H1 (cell line): ENCODE measurements around the gene HEATR9. TPM values are rescaled to one million over a fixed set of nuclear protein-coding genes. Genes with fewer than 3 reads are reported as not detected.

Experiments used
- CTCF ChIA-PET: fragments of 300-600 bp; sonication (Branson Sonifier 250); formaldehyde crosslinking; loops from one replicate; lab custom pipeline; 2021; ENCODE audit not compliant: partially characterized antibody; lab: Charles Lee
- POLR2A ChIA-PET: fragments of 300-600 bp; sonication (Branson Sonifier 250); formaldehyde crosslinking; loops from one replicate; lab custom pipeline; 2021; ENCODE audit warnings: inconsistent platforms; ENCODE audit not compliant: partially characterized antibody; lab: Charles Lee
- DNase-seq, 2 experiments: peaks; one replicate each; pipeline versions ENCODE4 v3.0.0 to v3.0.0-alpha.2; 2010 to 2022; ENCODE audit warnings: low spot score in 2 of 2, low read depth in 1 of 2, mixed read lengths in 1 of 2
- FAIRE-seq: peaks from 2 replicates; lab custom pipeline; 2011; peaks lifted over from hg19 to GRCh38; lab: Jason Lieb, UNC
- H2AFZ ChIP-seq: 2 replicates; pipeline ENCODE4 v1.8.1; 2012; ENCODE audit warnings: low read length, inconsistent platforms
- H2AK5ac ChIP-seq: 2 replicates; pipeline ENCODE4 v1.6.1; 2013; ENCODE audit warnings: low read depth, low read length
- H2BK120ac ChIP-seq: replicated peaks from 2 replicates; pipeline ENCODE3; 2013; ENCODE audit warnings: low read depth, low read length, inconsistent platforms
- H2BK12ac ChIP-seq: 2 replicates; pipeline ENCODE4 v1.6.1; 2013; ENCODE audit warnings: low read depth, low read length
- H2BK15ac ChIP-seq: 2 replicates; pipeline ENCODE4 v1.6.1; 2013; ENCODE audit warnings: low read length
- H2BK20ac ChIP-seq: 2 replicates; pipeline ENCODE4 v1.6.1; 2013; ENCODE audit warnings: low read length
- H2BK5ac ChIP-seq: 2 replicates; pipeline ENCODE4 v1.6.1; 2013; ENCODE audit warnings: low read depth, low read length
- H3K14ac ChIP-seq: 2 replicates; pipeline ENCODE4 v1.6.1; 2013; ENCODE audit warnings: inconsistent platforms; ENCODE audit not compliant: insufficient read length
- H3K18ac ChIP-seq: 2 replicates; pipeline ENCODE4 v1.6.1; 2013; ENCODE audit warnings: low read length; ENCODE audit errors: extremely low read depth
- H3K23ac ChIP-seq: 2 replicates; pipeline ENCODE4 v1.6.1; 2013; ENCODE audit warnings: inconsistent platforms; ENCODE audit not compliant: insufficient read length
- H3K23me2 ChIP-seq: 2 replicates; pipeline ENCODE4 v1.6.1; 2013; ENCODE audit warnings: low read depth, low read length
- H3K27ac ChIP-seq: 2 replicates; pipeline ENCODE4 v1.6.1; 2011; ENCODE audit warnings: low read depth, low read length, inconsistent platforms
- H3K27me3 ChIP-seq, 4 experiments: replicated peaks in 1 of 4; 1 replicate in 1 of 4; 2 replicates in 3 of 4; pipeline versions ENCODE4 v1.6.1 to v1.8.1; 2011 to 2013; ENCODE audit warnings: low read length in 3 of 4, mild to moderate bottlenecking in 3 of 4, inconsistent platforms in 2 of 4, mixed read lengths in 2 of 4, moderate library complexity in 1 of 4; ENCODE audit not compliant: control insufficient read depth in 3 of 4, insufficient read depth in 3 of 4; ENCODE audit errors: extremely low read depth in 1 of 4
- H3K36me3 ChIP-seq, 4 experiments: 2 replicates each; pipeline versions ENCODE4 v1.6.1 to v1.8.1; 2011 to 2013; ENCODE audit warnings: mild to moderate bottlenecking in 4 of 4, low read length in 3 of 4, moderate library complexity in 2 of 4, control low read depth in 1 of 4, inconsistent platforms in 1 of 4; ENCODE audit not compliant: insufficient read depth in 4 of 4, control insufficient read depth in 2 of 4
- H3K4ac ChIP-seq: replicated peaks from 2 replicates; pipeline ENCODE3; 2013; ENCODE audit warnings: low read length, low read depth, mixed read lengths, inconsistent platforms; ENCODE audit not compliant: insufficient read length
- H3K4me1 ChIP-seq, 4 experiments: replicated peaks in 1 of 4; 1 replicate in 1 of 4; 2 replicates in 3 of 4; pipeline versions ENCODE4 v1.6.1 to v1.8.1; 2011 to 2013; ENCODE audit warnings: low read length in 3 of 4, inconsistent platforms in 2 of 4, mixed read lengths in 1 of 4; ENCODE audit not compliant: insufficient read depth in 4 of 4, control insufficient read depth in 3 of 4
- H3K4me2 ChIP-seq, 2 experiments: 2 replicates each; pipeline versions ENCODE4 v1.6.1 to v1.8.1; 2011 to 2013; ENCODE audit warnings: low read depth in 2 of 2, low read length in 2 of 2, control low read depth in 1 of 2, inconsistent platforms in 1 of 2, mild to moderate bottlenecking in 1 of 2; ENCODE audit not compliant: insufficient read depth in 1 of 2
- H3K4me3 ChIP-seq, 4 experiments: fragments of 200-600, 300-600 bp in 1 of 4; sonication (generic), shearing (Covaris generic), sonication (Bioruptor Twin) in 1 of 4; 2 replicates each; pipeline versions ENCODE4 v1.5.1 to v1.8.1; 2011 to 2016; ENCODE audit warnings: low read length in 4 of 4, low read depth in 3 of 4, control low read depth in 2 of 4, inconsistent platforms in 2 of 4, mild to moderate bottlenecking in 2 of 4, mixed read lengths in 1 of 4, moderate library complexity in 1 of 4; ENCODE audit not compliant: insufficient read depth in 2 of 4; ENCODE audit errors: extremely low read depth in 1 of 4
- H3K56ac ChIP-seq: replicated peaks from 2 replicates; pipeline ENCODE3; 2013; ENCODE audit warnings: low read depth, mild to moderate bottlenecking, mixed read lengths, low read length, inconsistent platforms; ENCODE audit not compliant: insufficient read length
- H3K79me1 ChIP-seq: 2 replicates; pipeline ENCODE4 v1.6.1; 2013; ENCODE audit warnings: low read depth, low read length, control low read depth
- H3K79me2 ChIP-seq, 2 experiments: 2 replicates each; pipeline versions ENCODE4 v1.6.1 to v1.8.1; 2012 to 2013; ENCODE audit warnings: low read length in 2 of 2, mild to moderate bottlenecking in 2 of 2, inconsistent platforms in 1 of 2; ENCODE audit not compliant: insufficient read depth in 2 of 2, control insufficient read depth in 1 of 2
- H3K9ac ChIP-seq, 4 experiments: replicated peaks in 1 of 4; 1 replicate in 1 of 4; 2 replicates in 3 of 4; pipeline versions ENCODE4 v1.6.1 to v1.8.1; 2011 to 2013; ENCODE audit warnings: low read depth in 3 of 4, low read length in 3 of 4, control low read depth in 2 of 4, mild to moderate bottlenecking in 2 of 4, moderate library complexity in 2 of 4, inconsistent platforms in 1 of 4; ENCODE audit errors: extremely low read depth in 1 of 4
- H3K9me3 ChIP-seq, 2 experiments: 2 replicates each; pipeline versions ENCODE4 v1.6.1 to v1.8.1; 2012 to 2013; ENCODE audit warnings: mild to moderate bottlenecking in 2 of 2, moderate library complexity in 2 of 2, control low read depth in 1 of 2, inconsistent platforms in 1 of 2, low read depth in 1 of 2, low read length in 1 of 2, mixed read lengths in 1 of 2; ENCODE audit not compliant: insufficient read depth in 2 of 2
- H4K20me1 ChIP-seq, 2 experiments: replicated peaks in 1 of 2; 2 replicates each; pipeline versions ENCODE3 to v1.8.1; 2011 to 2013; ENCODE audit warnings: inconsistent platforms in 2 of 2, low read length in 2 of 2, mild to moderate bottlenecking in 1 of 2; ENCODE audit not compliant: insufficient read depth in 2 of 2, control insufficient read depth in 1 of 2
- H4K5ac ChIP-seq: 2 replicates; pipeline ENCODE4 v1.6.1; 2013; ENCODE audit warnings: low read length, low read depth, mixed read lengths, inconsistent platforms; ENCODE audit not compliant: insufficient read length
- H4K8ac ChIP-seq: 2 replicates; pipeline ENCODE4 v1.8.0; 2013; ENCODE audit warnings: mild to moderate bottlenecking, moderate library complexity, low read length, inconsistent platforms; ENCODE audit not compliant: insufficient read depth; ENCODE audit errors: extremely low read depth
- H4K91ac ChIP-seq: replicated peaks from 2 replicates; pipeline ENCODE3; 2013; ENCODE audit warnings: low read length, mixed read lengths, inconsistent platforms; ENCODE audit not compliant: insufficient read length
- ASH2L ChIP-seq: fragments of 200-600, 300-600 bp; sonication (generic); IDR thresholded peaks from one replicate; pipeline ENCODE4 v1.7.1; 2017; ENCODE audit warnings: low read length
- ATF3 ChIP-seq: IDR thresholded peaks from 2 replicates; pipeline ENCODE4 v1.6.1; 2011; ENCODE audit warnings: low read depth, mild to moderate bottlenecking, low read length; ENCODE audit not compliant: insufficient read depth
- EP300 ChIP-seq, 2 experiments: IDR thresholded peaks; 1 replicate in 1 of 2; 2 replicates in 1 of 2; pipeline ENCODE4 v1.6.1; 2011 to 2012; ENCODE audit warnings: low read depth in 2 of 2, low read length in 2 of 2, mild to moderate bottlenecking in 2 of 2, borderline replicate concordance in 1 of 2, inconsistent platforms in 1 of 2, moderate library complexity in 1 of 2
- NANOG ChIP-seq: IDR thresholded peaks from 2 replicates; pipeline ENCODE4 v1.6.1; 2011; ENCODE audit warnings: low read length, low read depth, mild to moderate bottlenecking, inconsistent platforms; ENCODE audit not compliant: insufficient read depth, poor library complexity, severe bottlenecking
- RFX5 ChIP-seq: IDR thresholded peaks from 2 replicates; pipeline ENCODE4 v1.6.1; 2011; ENCODE audit warnings: low read depth, low read length, improper control_type of control experiment, borderline replicate concordance
- RNF2 ChIP-seq: fragments of 200-900, 300-1000 bp; sonication (generic); IDR thresholded peaks from 2 replicates; pipeline ENCODE4 v1.7.1; 2016; ENCODE audit warnings: borderline replicate concordance, low read depth, mild to moderate bottlenecking, antibody characterized with exemption, low read length; ENCODE audit not compliant: poor library complexity, severe bottlenecking; ENCODE audit errors: missing control alignments
- RXRA ChIP-seq: IDR thresholded peaks from 2 replicates; pipeline ENCODE4 v1.6.1; 2011; ENCODE audit warnings: low read depth, mild to moderate bottlenecking, low read length, moderate library complexity; ENCODE audit not compliant: insufficient read depth
- SIN3A ChIP-seq, 2 experiments: IDR thresholded peaks in 1 of 2; conservative IDR thresholded peaks in 1 of 2; 2 replicates each; pipeline ENCODE4 v1.6.1; 2011 to 2012; ENCODE audit warnings: low read length in 2 of 2, improper control_type of control experiment in 1 of 2, low read depth in 1 of 2, mild to moderate bottlenecking in 1 of 2
- SIRT6 ChIP-seq: IDR thresholded peaks from one replicate; pipeline ENCODE4 v1.7.1; 2012; ENCODE audit warnings: low read length, inconsistent platforms
- SIX5 ChIP-seq: IDR thresholded peaks from 2 replicates; pipeline ENCODE4 v1.6.1; 2011; ENCODE audit warnings: mild to moderate bottlenecking, low read depth, low read length
- TAF1 ChIP-seq: IDR thresholded peaks from 2 replicates; pipeline ENCODE4 v1.6.1; 2011; ENCODE audit warnings: mild to moderate bottlenecking, low read depth, low read length
- USF2 ChIP-seq: IDR thresholded peaks from 2 replicates; pipeline ENCODE4 v1.6.1; 2011; ENCODE audit warnings: low read length, improper control_type of control experiment
- WGBS, 2 experiments: shearing (Covaris generic) in 1 of 2; methylation state at CpG; one replicate each; pipeline versions ENCODE4 v1.1.6 to v1.1.7; 2013 to 2015; ENCODE audit warnings: low lambda C conversion rate in 2 of 2, mixed read lengths in 2 of 2, inconsistent platforms in 1 of 2, low coverage in 1 of 2, missing lambda C conversion rate in 1 of 2; ENCODE audit not compliant: insufficient replicate concordance in 2 of 2, insufficient coverage in 1 of 2, insufficient read length in 1 of 2; ENCODE audit errors: extremely low coverage in 1 of 2, missing lambda C conversion rate in 1 of 2; 5-methylcytosine and 5-hydroxymethylcytosine counted together
- polyA plus RNA-seq, 7 experiments: library from polyadenylated mRNA; depleted of rRNA in 3 of 7; stranded (reverse) in 5 of 7; unstranded in 2 of 7; fragments of >200 nt in 5 of 7; fragments of 200-250 nt in 2 of 7; gene quantifications; 1 replicate in 5 of 7; 2 replicates in 1 of 7; 4 replicates in 1 of 7; pipeline versions ENCODE4 v1.2.1 to v1.2.3, GENCODE V29; 2011 to 2013; ENCODE audit warnings: missing spikeins in 2 of 7, mixed read lengths in 2 of 7
- total RNA-seq: library from RNA; stranded (reverse); fragmentation: NEBNext Ultra II Directional; extraction: Animal tissue kit (Norgen Biotek cat#: 25700); gene quantifications from 2 replicates; pipeline ENCODE4 v1.2.1, GENCODE V29; 2021

HEATR9 gene
- total and polyA plus RNA-seq, 2 of the 8 experiments (the other 6 are each of a cell fraction or from before 2014, with no cell fraction given), result not detected

GRCh38 chr17:35875800-35876139, 7.1 kb upstream of the HEATR9 start:
- no peak overlapping the region for H3K4me2 ChIP-seq
- H2AFZ ChIP-seq, result peak overlapping the region; percentile 31; the same call in 1 of the 2 replicates
- no peak overlapping the region for H4K91ac ChIP-seq
- no peaks in the 10 kb centered on the region; a peak in 1 of 7 replicates for H3K4me1 ChIP-seq
- no peak overlapping the region for H2BK20ac ChIP-seq
- no peak overlapping the region for H3K23ac ChIP-seq
- H3K79me1 ChIP-seq, result no peaks in the 10 kb centered on the region
- no peak overlapping the region for H2BK12ac ChIP-seq
- H3K56ac ChIP-seq, result no peak overlapping the region
- no peak overlapping the region for H3K14ac ChIP-seq
- H2AK5ac ChIP-seq, result no peak overlapping the region
- no peak overlapping the region for H3K27ac ChIP-seq
- POLR2A ChIA-PET, result interaction anchor here (0.8 kb wide), 1 partner anchor 18 kb away, joined by 4 read pairs; no protein-coding TSS in a partner anchor
- H3K9ac ChIP-seq, result no peak overlapping the region
- no peaks in the 10 kb centered on the region for H3K79me2 ChIP-seq
- no peak overlapping the region for H3K4me3 ChIP-seq
- no peaks in the 10 kb centered on the region for H3K36me3 ChIP-seq
- no peaks in the 10 kb centered on the region for H4K20me1 ChIP-seq
- FAIRE-seq, result no peak
- no peak overlapping the region for H3K4ac ChIP-seq
- no peak overlapping the region for H4K8ac ChIP-seq
- no peak for DNase-seq
- no peaks in the 10 kb centered on the region for H3K27me3 ChIP-seq
- no peak overlapping the region for H2BK5ac ChIP-seq
- WGBS, 2 experiments, result 79% methylated on average over 3 of the region's 3 CpGs; no CpG with 5 or more reads in 1 of the 2 experiments
- CTCF ChIA-PET, result interaction anchor here (0.6 to 1.7 kb wide), 3 partner anchors 13 to 145 kb away, joined by 3 to 5 read pairs (median 3); no protein-coding TSS in a partner anchor
- no peak overlapping the region for H2BK120ac ChIP-seq
- H2BK15ac ChIP-seq, result no peak overlapping the region
- H3K9me3 ChIP-seq, result no peaks in the 10 kb centered on the region
- no peak overlapping the region for H4K5ac ChIP-seq
- H3K18ac ChIP-seq, result no peak overlapping the region
- H3K23me2 ChIP-seq, result no peaks in the 10 kb centered on the region
- no peak for TF ChIP-seq RFX5
- TF ChIP-seq SIX5, result no peak
- TF ChIP-seq EP300 (IDR thresholded peaks at IDR 0.05; ENCODE audit: borderline replicate concordance in 1 of 2, low read depth in 2 of 2, low read length in 2 of 2), result no peak
- TF ChIP-seq SIRT6, result no peak
- TF ChIP-seq ATF3, result no peak
- TF ChIP-seq RXRA, result no peak
- TF ChIP-seq USF2, result no peak
- TF ChIP-seq RNF2, result no peak
- TF ChIP-seq ASH2L, result no peak
- no peak for TF ChIP-seq SIN3A (conservative IDR thresholded peaks at IDR 0.05 in 1 of 2, IDR thresholded peaks at IDR 0.05 in 1 of 2; ENCODE audit: low read depth in 1 of 2, low read length in 2 of 2)
- TF ChIP-seq NANOG, result no peak
- TF ChIP-seq TAF1, result no peak
